Neuronal stem cell (in vitro differentiated cells): ENCODE measurements around the gene NAA60.
"Not testable (repeated sequence)": the region's sequence is repeated elsewhere in the genome, so short reads cannot be mapped to it uniquely, and the experiment has no call there.

Experiments
- DNase-seq: peaks from one replicate; pipeline ENCODE4 v3.0.0-alpha.2; 2013; ENCODE audit warnings: low spot score
- H2AFZ ChIP-seq: one replicate; pipeline ENCODE4 v1.6.1; 2013; ENCODE audit warnings: mild to moderate bottlenecking, low read length, inconsistent platforms
- H2AK5ac ChIP-seq: 2 replicates; pipeline ENCODE4 v1.6.1; 2013; ENCODE audit warnings: low read depth, mild to moderate bottlenecking, inconsistent platforms, low read length, moderate library complexity, mixed read lengths
- H2BK120ac ChIP-seq: 2 replicates; pipeline ENCODE4 v1.6.1; 2013; ENCODE audit warnings: low read depth, mild to moderate bottlenecking, inconsistent platforms, low read length, moderate library complexity, mixed read lengths
- H2BK12ac ChIP-seq: one replicate; pipeline ENCODE4 v1.6.1; 2013; ENCODE audit warnings: low read length, inconsistent platforms
- H2BK15ac ChIP-seq: 2 replicates; pipeline ENCODE4 v1.6.1; 2013; ENCODE audit warnings: mild to moderate bottlenecking, low read length, inconsistent platforms, mixed read lengths
- H2BK5ac ChIP-seq: one replicate; pipeline ENCODE4 v1.6.1; 2013; ENCODE audit warnings: inconsistent platforms, mild to moderate bottlenecking, low read length, moderate library complexity
- H3K14ac ChIP-seq: one replicate; pipeline ENCODE4 v1.6.1; 2013; ENCODE audit warnings: low read length, inconsistent platforms
- H3K18ac ChIP-seq: 2 replicates; pipeline ENCODE4 v1.6.1; 2013; ENCODE audit warnings: low read length, inconsistent platforms
- H3K23ac ChIP-seq: 2 replicates; pipeline ENCODE4 v1.6.1; 2013; ENCODE audit warnings: low read depth, mild to moderate bottlenecking, mixed read lengths, low read length, inconsistent platforms; ENCODE audit not compliant: poor library complexity
- H3K27ac ChIP-seq: replicated peaks from 3 replicates; pipeline ENCODE4 v1.5.1; 2013; ENCODE audit warnings: low read length, inconsistent platforms
- H3K27me3 ChIP-seq, 3 experiments: 2 replicates each; pipeline ENCODE4 v1.6.1; 2013; ENCODE audit warnings: low read length in 3 of 3, mild to moderate bottlenecking in 2 of 3, inconsistent platforms in 1 of 3, low read depth in 1 of 3, mixed read lengths in 1 of 3, moderate library complexity in 1 of 3; ENCODE audit not compliant: control insufficient read depth in 3 of 3, insufficient read depth in 3 of 3
- H3K36me3 ChIP-seq, 2 donors: replicated peaks in 1 of 2; 2 replicates each; pipeline ENCODE4 v1.6.1; 2013; ENCODE audit warnings: low read length in 2 of 2; ENCODE audit not compliant: control insufficient read depth in 2 of 2, insufficient read depth in 2 of 2
- H3K4ac ChIP-seq: 2 replicates; pipeline ENCODE4 v1.6.1; 2013; ENCODE audit warnings: inconsistent platforms, mild to moderate bottlenecking, low read length, moderate library complexity
- H3K4me1 ChIP-seq, 2 donors: 1 replicate in 1 of 2; 2 replicates in 1 of 2; pipeline ENCODE4 v1.6.1; 2013; ENCODE audit warnings: low read length in 2 of 2, low read depth in 1 of 2; ENCODE audit not compliant: control insufficient read depth in 2 of 2, insufficient read depth in 1 of 2
- H3K4me2 ChIP-seq: one replicate; pipeline ENCODE4 v1.6.1; 2013; ENCODE audit warnings: mild to moderate bottlenecking, low read length, inconsistent platforms; ENCODE audit not compliant: insufficient read depth, poor library complexity, severe bottlenecking
- H3K4me3 ChIP-seq, 2 donors: 2 replicates each; pipeline ENCODE4 v1.5.1; 2013; ENCODE audit warnings: low read length in 2 of 2, mild to moderate bottlenecking in 2 of 2, inconsistent platforms in 1 of 2, moderate library complexity in 1 of 2
- H3K79me1 ChIP-seq: one replicate; pipeline ENCODE4 v1.6.1; 2013; ENCODE audit warnings: low read depth, mild to moderate bottlenecking, inconsistent platforms, low read length, moderate library complexity
- H3K9ac ChIP-seq: one replicate; pipeline ENCODE4 v1.6.1; 2013; ENCODE audit warnings: mild to moderate bottlenecking, low read depth, low read length, inconsistent platforms; ENCODE audit not compliant: poor library complexity
- H3K9me3 ChIP-seq, 2 donors: replicated peaks in 1 of 2; 2 replicates each; pipeline versions ENCODE3 to v1.6.1; 2013; ENCODE audit warnings: low read length in 2 of 2, mild to moderate bottlenecking in 2 of 2, inconsistent platforms in 1 of 2, low read depth in 1 of 2, mixed read lengths in 1 of 2, moderate library complexity in 1 of 2; ENCODE audit not compliant: control insufficient read depth in 2 of 2, insufficient read depth in 1 of 2
- H4K8ac ChIP-seq: one replicate; pipeline ENCODE4 v1.6.1; 2013; ENCODE audit warnings: low read depth, mild to moderate bottlenecking, inconsistent platforms, low read length, moderate library complexity
- H4K91ac ChIP-seq: one replicate; pipeline ENCODE4 v1.6.1; 2013; ENCODE audit warnings: low read length, low read depth, mild to moderate bottlenecking, inconsistent platforms; ENCODE audit not compliant: poor library complexity
- WGBS, 2 donors: extraction: QIAGEN DNeasy Blood & Tissue Kit; methylation state at CpG; one replicate each; pipeline ENCODE4 v1.1.7; 2013; ENCODE audit warnings: missing lambda C conversion rate in 2 of 2, mixed read lengths in 1 of 2; ENCODE audit not compliant: insufficient read length in 2 of 2, insufficient replicate concordance in 1 of 2; ENCODE audit errors: extremely low coverage in 2 of 2; 5-methylcytosine and 5-hydroxymethylcytosine counted together

Gene NAA60

DNA sequence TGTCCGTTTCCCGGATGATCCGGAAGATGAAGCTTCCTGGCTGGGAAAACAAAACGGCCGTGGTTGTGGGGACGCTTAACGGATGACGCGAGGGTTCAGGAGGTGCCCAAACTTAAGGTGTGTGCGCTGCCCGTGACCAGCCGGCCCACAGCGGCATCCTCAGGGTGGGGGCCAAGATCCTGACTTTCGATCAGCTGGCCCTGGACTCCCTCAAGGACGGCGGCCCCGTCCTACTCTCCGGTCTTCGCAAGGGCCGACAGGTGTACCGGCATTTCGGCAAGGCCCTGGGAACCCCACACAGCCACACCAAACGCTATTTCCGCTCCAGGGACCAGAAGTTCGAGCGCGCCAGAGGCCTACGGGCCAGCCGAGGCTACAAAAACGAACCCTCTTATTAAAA is 52.9 kb downstream of the NAA60 start:
- peaks cover 5% of the 10 kb centered on the region for H3K79me1 ChIP-seq
- H2BK120ac ChIP-seq, result no peak overlapping the region
- H2BK12ac ChIP-seq, result no peak overlapping the region
- no peak overlapping the region for H3K18ac ChIP-seq
- no CpG with 5 or more reads among the region's 30 CpGs for WGBS, 2 donors
- no peak overlapping the region for H4K8ac ChIP-seq
- no peaks in the 10 kb centered on the region for H3K4me1 ChIP-seq
- H3K4ac ChIP-seq, result no peak overlapping the region
- no peak overlapping the region for H2BK5ac ChIP-seq
- H2BK15ac ChIP-seq, result no peak overlapping the region
- no peak overlapping the region for H3K4me2 ChIP-seq
- H4K91ac ChIP-seq, result no peak overlapping the region
- H3K36me3 ChIP-seq, result no peaks in the 10 kb centered on the region
- H3K4me3 ChIP-seq, result no peak overlapping the region
- DNase-seq, result no peak
- H3K9ac ChIP-seq, result no peak overlapping the region
- H3K14ac ChIP-seq, result no peak overlapping the region
- no peak overlapping the region for H3K27ac ChIP-seq
- H3K27me3 ChIP-seq, result no peaks in the 10 kb centered on the region
- no peak overlapping the region for H2AFZ ChIP-seq
- H3K23ac ChIP-seq, result peak overlapping the region; percentile 65
- peaks cover 0 to 2% of the 10 kb centered on the region in 2 donors for H3K9me3 ChIP-seq
- H2AK5ac ChIP-seq, result no peak overlapping the region

DNA sequence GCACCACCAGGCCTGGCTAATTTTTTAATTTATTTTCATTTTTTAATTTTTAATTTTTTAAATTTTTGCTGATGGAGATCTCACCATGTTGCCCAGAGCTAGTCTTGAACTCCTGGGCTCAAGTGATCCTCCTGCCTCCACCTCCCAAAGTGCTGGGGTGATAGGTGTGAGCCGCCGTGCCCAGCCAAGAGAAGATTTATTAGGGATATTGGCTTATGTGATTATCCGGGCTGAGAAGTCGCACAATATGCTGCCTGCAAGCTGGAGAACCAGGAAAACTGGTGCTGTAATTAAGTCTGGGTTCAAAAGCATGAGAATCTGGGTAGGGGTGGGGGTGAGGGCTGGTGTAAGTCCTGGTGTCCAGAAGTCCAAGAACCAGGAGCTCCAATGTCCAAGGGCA is 54.3 kb downstream of the NAA60 start:
- DNase-seq, result no peak
- no peak overlapping the region for H2AK5ac ChIP-seq
- H3K9me3 ChIP-seq, result no peaks in the 10 kb centered on the region
- H3K9ac ChIP-seq, result no peak overlapping the region
- no peak overlapping the region for H3K14ac ChIP-seq
- H2BK5ac ChIP-seq, result no peak overlapping the region
- no peak overlapping the region for H3K4me2 ChIP-seq
- H3K27ac ChIP-seq, result no peak overlapping the region
- no peak overlapping the region for H2BK120ac ChIP-seq
- H3K4me1 ChIP-seq, result peaks cover 0 to 4% of the 10 kb centered on the region in 2 donors
- H2AFZ ChIP-seq, result no peak overlapping the region
- H3K18ac ChIP-seq, result no peak overlapping the region
- H4K91ac ChIP-seq, result no peak overlapping the region
- H2BK15ac ChIP-seq, result no peak overlapping the region
- H3K4me3 ChIP-seq, result no peak overlapping the region
- H3K36me3 ChIP-seq, result no peaks in the 10 kb centered on the region
- H3K79me1 ChIP-seq, result peaks cover 5% of the 10 kb centered on the region
- H4K8ac ChIP-seq, result no peak overlapping the region
- H3K27me3 ChIP-seq, result no peaks in the 10 kb centered on the region
- H2BK12ac ChIP-seq, result no peak overlapping the region
- WGBS, 2 donors, result no CpG with 5 or more reads among the region's 4 CpGs
- H3K23ac ChIP-seq, result no peak overlapping the region
- no peak overlapping the region for H3K4ac ChIP-seq

DNA sequence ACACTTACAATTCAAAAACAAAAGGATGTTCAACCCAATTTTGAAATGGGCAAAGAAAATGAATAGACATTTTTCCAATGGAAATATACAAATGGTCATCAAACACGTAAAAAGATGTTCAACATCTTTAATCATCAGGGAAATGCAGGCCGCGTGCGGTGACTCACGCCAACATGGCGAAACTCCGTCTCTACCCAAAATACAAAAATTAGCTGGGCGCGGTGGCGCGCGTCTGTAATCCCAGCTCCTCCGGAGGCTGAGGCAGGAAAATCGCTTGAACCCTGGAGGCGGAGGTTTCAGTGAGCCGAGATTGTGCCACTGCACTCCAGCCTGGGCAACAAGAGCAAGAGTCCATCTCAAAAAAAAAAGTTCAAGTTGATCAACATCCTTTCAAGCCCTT is 55.5 kb downstream of the NAA60 start:
- Histone ChIP-seq H3K4ac (no peak overlapping the region), H3K36me3 (no peaks in the 10 kb centered on the region), H3K4me2 (no peak overlapping the region), H3K27me3 (no peaks in the 10 kb centered on the region), H4K91ac (no peak overlapping the region), H2BK12ac (no peak overlapping the region), H3K4me1 (peaks cover 0 to 4% of the 10 kb centered on the region in 2 donors), H2BK5ac (no peak overlapping the region), H3K9me3 (no peaks in the 10 kb centered on the region), H3K79me1 (peaks cover 3% of the 10 kb centered on the region), H3K9ac (no peak overlapping the region), H3K4me3 (no peak overlapping the region), H3K27ac (no peak overlapping the region), H2BK120ac (no peak overlapping the region), H3K18ac (no peak overlapping the region), H4K8ac (no peak overlapping the region), H3K23ac (no peak overlapping the region), H2AK5ac (no peak overlapping the region), H2AFZ (no peak overlapping the region), H2BK15ac (no peak overlapping the region), H3K14ac (no peak overlapping the region)
- no peak for DNase-seq
- no CpG with 5 or more reads among the region's 16 CpGs for WGBS, 2 donors

DNA sequence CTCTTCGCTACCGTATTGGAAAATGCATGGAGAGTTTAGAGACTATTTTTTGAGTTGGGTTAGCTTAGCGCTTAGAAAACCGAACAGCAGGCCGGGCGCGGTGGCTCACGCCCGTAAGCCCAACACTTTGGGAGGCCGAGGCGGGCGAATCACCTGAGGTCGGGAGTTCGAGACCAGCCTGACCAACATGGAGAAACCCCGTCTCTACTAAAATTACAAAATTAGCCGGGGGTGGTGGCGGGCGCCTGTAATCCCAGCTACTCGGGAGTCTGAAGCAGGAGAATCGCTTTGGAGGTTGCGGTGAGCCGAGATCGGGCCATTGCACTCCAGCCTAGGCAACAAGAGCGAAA is 57.9 kb downstream of the NAA60 start:
- not testable (repeated sequence) for H3K18ac ChIP-seq, H3K4ac ChIP-seq, H3K14ac ChIP-seq, H3K9ac ChIP-seq, H3K27me3 ChIP-seq, H2BK120ac ChIP-seq, H3K4me1 ChIP-seq, H3K79me1 ChIP-seq, DNase-seq, H2BK12ac ChIP-seq, H3K23ac ChIP-seq, H3K9me3 ChIP-seq, H4K8ac ChIP-seq, H4K91ac ChIP-seq, H2BK5ac ChIP-seq, H2AK5ac ChIP-seq, H2BK15ac ChIP-seq
- Histone ChIP-seq H3K4me3 (peak overlapping the region; percentile 82 to 87), H3K4me2 (peak overlapping the region; percentile 54), H2AFZ (peak overlapping the region; percentile 93), H3K36me3 (peaks cover 2 to 20% of the 10 kb centered on the region in 2 donors), H3K27ac (peak overlapping the region; percentile 72)
- WGBS, 2 donors, result no CpG with 5 or more reads among the region's 24 CpGs
